GM19193 (cell line): ENCODE results near the gene LMBR1L.

ENCODE experiments used
- POLR2A ChIP-seq: IDR thresholded peaks from 4 replicates; pipeline ENCODE4 v1.6.1; 2011; ENCODE audit not compliant: insufficient read depth, insufficient read length; ENCODE audit errors: extremely low read depth

The LMBR1L gene

GRCh38 chr12:49127971-49128370, 17.3 kb upstream of the LMBR1L start:
- peak; percentile 27 for TF ChIP-seq POLR2A

GRCh38 chr12:49126852-49127763, 16.5 kb upstream of the LMBR1L start:
- TF ChIP-seq POLR2A = peak; percentile 21

- TF ChIP-seq POLR2A = no peak
Observed at GRCh38 chr12:49121047-49121696, 10.5 kb upstream of the LMBR1L start.

GRCh38 chr12:49111206-49111605, 559 bp upstream of the LMBR1L start:
- no peak for TF ChIP-seq POLR2A

- TF ChIP-seq POLR2A = no peak
Observed at GRCh38 chr12:49109641-49110463, 795 bp downstream of the LMBR1L start.

DNA sequence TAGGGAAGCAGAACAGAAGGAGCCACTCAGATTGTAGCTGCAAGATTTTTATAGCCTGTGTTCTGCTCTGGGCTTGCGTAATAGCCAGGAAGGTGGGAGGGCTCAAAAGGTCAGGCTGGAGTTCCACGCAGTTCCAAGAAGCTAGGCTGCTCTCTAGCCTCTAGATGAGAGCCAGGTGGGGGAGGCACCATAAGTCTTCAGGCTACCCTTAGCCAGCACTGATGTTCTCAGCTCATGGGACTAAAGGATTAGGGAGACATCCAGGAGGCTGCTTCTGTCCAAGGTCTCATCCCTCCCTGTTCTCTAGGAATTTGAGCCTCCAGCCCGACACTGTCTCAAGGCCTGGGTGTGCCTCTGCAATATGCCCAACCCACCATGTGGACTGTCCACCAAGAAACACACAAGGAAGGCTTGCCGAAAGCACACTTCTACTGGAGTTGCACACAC, 1.7 kb downstream of the LMBR1L start:
- TF ChIP-seq POLR2A = no peak

- no peak for TF ChIP-seq POLR2A
Observed at GRCh38 chr12:49105504-49106084, 5.1 kb downstream of the LMBR1L start.

DNA sequence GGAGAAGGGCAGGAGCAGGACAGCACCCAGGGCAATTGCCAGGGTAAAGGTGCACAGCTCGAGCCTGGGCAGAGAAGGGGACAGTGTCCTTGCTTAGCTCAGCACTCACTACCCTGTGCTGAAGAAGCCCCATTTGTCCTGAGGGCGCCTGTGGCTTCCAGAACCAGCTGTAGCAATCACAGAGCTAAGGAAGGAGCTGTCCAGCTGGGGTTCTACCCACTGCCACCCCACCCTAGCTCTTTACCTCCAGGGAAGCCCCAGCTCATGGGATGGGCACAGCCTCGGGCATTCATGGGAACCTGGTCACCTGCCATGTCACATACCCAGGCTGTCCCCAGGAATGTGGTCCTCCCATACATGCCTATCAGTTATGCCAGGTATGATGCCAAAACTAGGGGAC, 5.8 kb downstream of the LMBR1L start:
- no peak for TF ChIP-seq POLR2A

- TF ChIP-seq POLR2A = no peak
Observed at GRCh38 chr12:49100380-49100779, 10.3 kb downstream of the LMBR1L start.

- TF ChIP-seq POLR2A = no peak
Observed at GRCh38 chr12:49098703-49099102, 11.9 kb downstream of the LMBR1L start.

GRCh38 chr12:49098035-49098451, 12.6 kb downstream of the LMBR1L start:
- TF ChIP-seq POLR2A = no peak

DNA sequence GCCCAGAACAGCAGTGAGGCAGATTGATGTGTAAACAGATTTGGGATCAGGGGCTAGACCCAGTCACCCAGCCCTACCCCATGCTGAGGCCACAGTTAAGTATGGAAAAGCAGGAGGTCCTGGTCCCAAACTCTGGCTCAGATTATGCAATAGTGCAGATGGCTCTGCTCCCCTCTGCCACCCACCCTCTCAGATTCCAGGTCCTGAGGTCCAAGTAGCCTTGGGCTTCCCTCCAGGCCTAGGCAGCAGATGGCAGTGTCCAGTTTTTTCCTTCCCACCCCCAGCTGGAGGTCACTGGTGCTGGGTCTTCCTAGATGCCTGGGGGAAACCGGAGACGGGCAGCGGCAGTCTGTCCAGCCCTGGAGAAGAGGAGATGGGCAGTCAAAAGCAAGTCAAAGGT, 13.3 kb downstream of the LMBR1L start:
- TF ChIP-seq POLR2A = no peak

GRCh38 chr12:49094975-49095365, 15.7 kb downstream of the LMBR1L start:
- TF ChIP-seq POLR2A = no peak

DNA sequence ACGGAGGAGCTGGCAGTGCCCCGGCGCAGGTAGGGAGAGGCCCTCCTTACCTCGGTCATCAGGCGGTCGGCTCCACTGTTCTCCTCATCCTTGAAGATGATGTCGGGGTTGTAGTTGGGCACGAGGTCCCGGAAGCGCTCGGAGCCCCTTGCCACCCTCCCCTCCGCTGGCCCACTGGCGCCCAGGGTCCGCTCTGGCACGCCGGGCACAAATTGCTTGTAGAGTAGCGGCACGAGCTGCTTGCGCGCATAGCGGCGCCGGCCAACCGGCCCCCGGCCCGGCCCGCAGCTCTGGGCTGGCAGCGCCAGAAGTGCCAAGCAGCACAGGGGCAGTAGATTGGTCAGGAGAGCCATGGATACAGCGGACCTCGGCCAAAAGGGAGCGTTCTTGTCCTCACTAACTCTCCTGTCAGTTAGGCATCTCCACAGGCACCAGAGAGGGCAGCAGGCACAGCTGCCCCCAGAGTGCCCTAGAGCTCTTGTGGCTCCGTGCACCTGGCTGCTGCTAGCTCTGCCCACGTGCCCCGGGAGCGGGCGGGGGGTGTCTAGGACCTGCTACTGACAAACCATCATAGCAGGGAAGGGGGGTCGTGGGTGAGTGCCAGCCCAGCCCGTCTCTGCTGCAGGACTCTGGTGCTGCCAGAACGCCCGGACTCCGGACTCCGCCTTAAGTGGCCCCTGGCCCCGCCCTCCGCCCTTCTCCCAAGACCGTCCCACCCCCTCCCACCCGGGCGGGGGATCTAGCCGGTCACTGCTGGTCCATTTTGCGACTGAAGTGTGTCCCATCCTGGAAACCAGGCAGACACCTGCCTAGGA, 16.3 kb downstream of the LMBR1L start, which contains the start of gene DHH:
TSS of gene DHH (minus strand) at position 642 of the 815 bp plus-strand sequence. CDS start at position 353, 289 bp downstream.
- TF ChIP-seq POLR2A = no peak
